ENCODE data around the gene TSPAN5.

The TSPAN5 gene

GRCh38 chr4:98663226-98664006, 5.0 kb upstream of the TSPAN5 start:
- no peak for DNase-seq (ENCODE audit: low read depth in 2 of 2)
- H3K4me3 ChIP-seq (replicated peaks in 1 of 2; ENCODE audit: low read depth in 2 of 2, low read length in 2 of 2) = no peak overlapping the region
- no peak for TF ChIP-seq CTCF (IDR thresholded peaks at IDR 0.05; ENCODE audit: low read depth, low read length)

GRCh38 chr4:98662626-98663225, 4.3 kb upstream of the TSPAN5 start:
- no peak overlapping the region for H3K4me3 ChIP-seq (replicated peaks in 1 of 2; ENCODE audit: low read depth in 2 of 2, low read length in 2 of 2)
- no peak for TF ChIP-seq CTCF (IDR thresholded peaks at IDR 0.05; ENCODE audit: low read depth, low read length)
- DNase-seq (ENCODE audit: low read depth in 2 of 2) = no peak

GRCh38 chr4:98662055-98662453, 3.6 kb upstream of the TSPAN5 start:
- DNase-seq (ENCODE audit: low read depth in 2 of 2) = no peak
- H3K4me3 ChIP-seq (replicated peaks in 1 of 2; ENCODE audit: low read depth in 2 of 2, low read length in 2 of 2) = no peak overlapping the region
- TF ChIP-seq CTCF (IDR thresholded peaks at IDR 0.05; ENCODE audit: low read depth, low read length) = no peak

GRCh38 chr4:98661371-98662054, 3.1 kb upstream of the TSPAN5 start:
- no peak for DNase-seq (ENCODE audit: low read depth in 2 of 2)
- no peak for TF ChIP-seq CTCF (IDR thresholded peaks at IDR 0.05; ENCODE audit: low read depth, low read length)
- H3K4me3 ChIP-seq (replicated peaks in 1 of 2; ENCODE audit: low read depth in 2 of 2, low read length in 2 of 2) = no peak overlapping the region

GRCh38 chr4:98659741-98660462, 1.5 kb upstream of the TSPAN5 start:
- DNase-seq (ENCODE audit: low read depth in 2 of 2) = peak in 1 of 2 donors; percentile 64
- TF ChIP-seq CTCF (IDR thresholded peaks at IDR 0.05; ENCODE audit: low read depth, low read length) = no peak
- H3K4me3 ChIP-seq (replicated peaks in 1 of 2; ENCODE audit: low read depth in 2 of 2, low read length in 2 of 2) = no peak overlapping the region

GRCh38 chr4:98659106-98659592, 738 bp upstream of the TSPAN5 start:
- H3K4me3 ChIP-seq (replicated peaks in 1 of 2; ENCODE audit: low read depth in 2 of 2, low read length in 2 of 2) = peak overlapping the region; percentile 76 to 78

More at GRCh38 chr4:98659106-98659592, 738 bp upstream of the TSPAN5 start:
- TF ChIP-seq CTCF (IDR thresholded peaks at IDR 0.05; ENCODE audit: low read depth, low read length) = peak; percentile 13
- peak; percentile 51 to 56 for DNase-seq (ENCODE audit: low read depth in 2 of 2)

Data from cardiac fibroblast (primary cell).